ENCODE results near the gene SLC2A1. TPM values are rescaled to one million over a fixed set of nuclear protein-coding genes. Genes with fewer than 3 reads are reported as not detected.
A peak's percentile ranks its signal among the peaks of the same experiment; 100 is the strongest.

The SLC2A1 gene
- total RNA-seq, 1 experiment from 2014 or later = 244 TPM

GRCh38 chr1:42979896-42980800 lies 21.5 kb upstream of the SLC2A1 start:
- no peak for DNase-seq (ENCODE audit: low read depth)

GRCh38 chr1:42979036-42979430 lies 20.4 kb upstream of the SLC2A1 start:
- no peak for DNase-seq (ENCODE audit: low read depth)

GRCh38 chr1:42978317-42979035 lies 19.8 kb upstream of the SLC2A1 start:
- no peak for DNase-seq (ENCODE audit: low read depth)

- DNase-seq (ENCODE audit: low read depth) = no peak
Observed at GRCh38 chr1:42977653-42978052, 19.0 kb upstream of the SLC2A1 start.

GRCh38 chr1:42975561-42976225 lies 17.0 kb upstream of the SLC2A1 start:
- DNase-seq (ENCODE audit: low read depth) = no peak

GRCh38 chr1:42974767-42975437 lies 16.2 kb upstream of the SLC2A1 start:
- no peak for DNase-seq (ENCODE audit: low read depth)

GRCh38 chr1:42973799-42974198 lies 15.1 kb upstream of the SLC2A1 start:
- no peak for DNase-seq (ENCODE audit: low read depth)

- DNase-seq (ENCODE audit: low read depth) = no peak
Observed at GRCh38 chr1:42973286-42973685, 14.6 kb upstream of the SLC2A1 start.

GRCh38 chr1:42971841-42972291 lies 13.2 kb upstream of the SLC2A1 start:
- peak; percentile 83 for DNase-seq (ENCODE audit: low read depth)

- DNase-seq (ENCODE audit: low read depth) = no peak
Observed at GRCh38 chr1:42970143-42970542, 11.5 kb upstream of the SLC2A1 start.

GRCh38 chr1:42968654-42969053 lies 10.0 kb upstream of the SLC2A1 start:
- DNase-seq (ENCODE audit: low read depth) = no peak

GRCh38 chr1:42966688-42967612 lies 8.3 kb upstream of the SLC2A1 start:
- DNase-seq (ENCODE audit: low read depth) = peak; percentile 95

GRCh38 chr1:42965378-42965777 lies 6.7 kb upstream of the SLC2A1 start:
- DNase-seq (ENCODE audit: low read depth) = no peak

GRCh38 chr1:42964044-42964812 lies 5.6 kb upstream of the SLC2A1 start:
- DNase-seq (ENCODE audit: low read depth) = no peak

- peak; percentile 92 for DNase-seq (ENCODE audit: low read depth)
Observed at GRCh38 chr1:42963378-42964043, 4.8 kb upstream of the SLC2A1 start.

GRCh38 chr1:42962641-42963377 lies 4.1 kb upstream of the SLC2A1 start:
- no peak for DNase-seq (ENCODE audit: low read depth)

- DNase-seq (ENCODE audit: low read depth) = no peak
Observed at GRCh38 chr1:42961312-42962091, 2.8 kb upstream of the SLC2A1 start.
